Hematopoietic multipotent progenitor cell treated with erythropoietin and hydrocortisone succinate and interleukin-3 and kit ligand, for 8 days (in vitro differentiated cells): Measurements from ENCODE around the gene CMTM6.
A peak's percentile ranks its signal among the peaks of the same experiment; 100 is the strongest.
"Not testable (repeated sequence)": the region's sequence is repeated elsewhere in the genome, so short reads cannot be mapped to it uniquely, and the experiment has no call there.

Source experiments
- DNase-seq: peaks from one replicate; pipeline ENCODE4 v3.0.0-alpha.2; 2015

Gene CMTM6, protein sequence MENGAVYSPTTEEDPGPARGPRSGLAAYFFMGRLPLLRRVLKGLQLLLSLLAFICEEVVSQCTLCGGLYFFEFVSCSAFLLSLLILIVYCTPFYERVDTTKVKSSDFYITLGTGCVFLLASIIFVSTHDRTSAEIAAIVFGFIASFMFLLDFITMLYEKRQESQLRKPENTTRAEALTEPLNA

DNA sequence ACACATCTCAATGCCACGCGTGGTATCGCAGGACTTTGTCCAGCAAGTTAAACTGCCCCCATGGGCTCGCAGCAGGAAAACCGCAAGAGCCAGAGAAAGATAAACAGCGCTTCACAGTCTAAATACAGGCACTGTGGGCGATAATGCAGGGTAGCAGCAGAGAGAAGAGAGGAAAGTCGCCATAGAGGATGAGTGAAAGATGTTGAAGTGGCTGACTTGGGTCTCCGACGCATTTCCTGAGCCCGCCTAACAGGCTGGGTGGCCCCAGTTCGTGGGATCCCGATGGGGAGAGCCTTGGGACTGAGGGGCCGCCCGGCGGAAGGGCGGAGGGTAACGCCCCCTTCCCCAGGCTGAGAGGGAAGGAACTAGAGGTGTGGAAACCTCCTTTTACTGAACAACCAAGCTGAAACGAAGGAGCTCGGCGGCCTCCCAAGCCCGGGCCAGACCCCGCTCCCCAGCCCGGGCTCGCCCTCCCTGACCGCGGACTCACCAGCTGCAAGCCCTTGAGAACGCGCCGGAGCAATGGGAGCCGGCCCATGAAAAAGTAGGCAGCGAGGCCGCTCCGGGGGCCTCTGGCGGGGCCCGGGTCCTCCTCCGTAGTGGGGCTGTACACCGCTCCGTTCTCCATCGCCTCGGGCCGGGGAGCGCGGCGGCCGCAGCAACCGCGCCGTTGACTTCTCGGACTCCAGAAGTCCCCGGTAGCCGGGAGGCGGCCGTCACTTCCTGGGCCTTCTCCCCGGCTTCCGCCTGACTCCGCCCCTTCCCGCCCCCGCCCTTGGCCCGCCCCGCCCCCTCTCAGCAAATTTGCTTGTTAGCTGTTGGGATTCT is at the start of gene CMTM6:
CMTM6 (minus strand) TSS at position 735 of the 828 bp plus-strand sequence; CDS start at position 628, 107 bp downstream.
- peak; percentile 83 for DNase-seq

DNA sequence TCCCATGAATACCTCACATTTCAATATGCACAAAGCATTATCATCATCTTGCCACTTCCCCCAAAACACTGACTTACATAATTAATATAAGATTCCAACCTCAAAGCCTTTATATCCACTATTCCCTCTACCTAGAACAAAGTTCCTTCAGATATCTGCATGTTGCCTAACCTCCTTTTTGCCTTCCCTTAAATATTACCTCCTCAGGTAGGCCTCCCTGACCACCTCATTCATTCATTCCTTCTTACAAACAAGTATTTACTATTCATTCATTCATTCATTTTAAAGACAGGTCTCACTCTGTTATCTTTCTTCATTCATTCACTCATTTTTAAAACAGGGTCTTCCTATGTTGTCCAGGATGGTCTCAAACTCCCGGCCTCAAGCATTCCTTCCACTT is 49.4 kb upstream of the CMTM6 start:
- DNase-seq: no peak

- no peak for DNase-seq
Observed at GRCh38 chr3:32551496-32551895, 48.8 kb upstream of the CMTM6 start.

GRCh38 chr3:32551087-32551486 is 48.4 kb upstream of the CMTM6 start:
- no peak for DNase-seq

GRCh38 chr3:32545305-32545704 is 42.7 kb upstream of the CMTM6 start:
- DNase-seq: no peak

- no peak for DNase-seq
Observed at GRCh38 chr3:32544894-32545293, 42.2 kb upstream of the CMTM6 start.

- no peak for DNase-seq
Observed at GRCh38 chr3:32542807-32543206, 40.2 kb upstream of the CMTM6 start.

DNA sequence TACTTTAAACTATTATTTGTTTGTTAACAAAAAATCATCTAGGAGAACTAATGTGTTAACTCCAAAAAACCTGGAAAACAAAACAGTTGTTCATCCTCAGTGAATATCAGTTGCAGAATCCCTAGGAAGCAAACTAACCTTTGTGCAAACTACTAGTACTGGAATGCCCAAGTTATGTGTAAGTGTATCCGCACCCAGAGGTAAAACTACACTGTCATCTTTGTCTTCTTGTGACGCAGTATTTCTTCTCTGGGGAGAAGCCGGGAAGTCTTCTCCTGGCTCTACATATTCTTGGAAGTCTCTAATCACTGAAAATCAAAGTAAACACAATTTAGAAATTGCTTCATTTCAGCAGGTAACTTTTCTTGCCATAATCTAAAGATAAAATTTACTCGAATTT is 38.2 kb upstream of the CMTM6 start:
- no peak for DNase-seq

DNA sequence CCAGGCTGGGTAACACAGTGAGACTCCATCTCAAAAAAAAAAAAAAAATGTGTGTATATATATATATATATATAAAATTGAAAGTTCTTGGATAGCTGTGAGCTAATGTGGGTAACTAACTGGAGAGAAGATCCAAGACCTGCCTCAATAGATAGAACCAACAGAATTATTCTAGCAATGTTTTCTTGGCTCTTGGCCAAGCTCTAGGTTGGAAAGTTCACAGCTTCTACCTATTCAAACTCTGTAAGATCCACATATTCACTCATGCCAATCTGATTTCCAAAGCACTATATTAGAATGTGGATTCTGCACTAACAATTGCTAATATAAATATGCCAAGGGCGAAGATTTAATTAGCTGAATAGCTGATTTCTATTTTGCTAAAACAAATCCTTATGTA is 29.8 kb upstream of the CMTM6 start:
- no peak for DNase-seq

DNA sequence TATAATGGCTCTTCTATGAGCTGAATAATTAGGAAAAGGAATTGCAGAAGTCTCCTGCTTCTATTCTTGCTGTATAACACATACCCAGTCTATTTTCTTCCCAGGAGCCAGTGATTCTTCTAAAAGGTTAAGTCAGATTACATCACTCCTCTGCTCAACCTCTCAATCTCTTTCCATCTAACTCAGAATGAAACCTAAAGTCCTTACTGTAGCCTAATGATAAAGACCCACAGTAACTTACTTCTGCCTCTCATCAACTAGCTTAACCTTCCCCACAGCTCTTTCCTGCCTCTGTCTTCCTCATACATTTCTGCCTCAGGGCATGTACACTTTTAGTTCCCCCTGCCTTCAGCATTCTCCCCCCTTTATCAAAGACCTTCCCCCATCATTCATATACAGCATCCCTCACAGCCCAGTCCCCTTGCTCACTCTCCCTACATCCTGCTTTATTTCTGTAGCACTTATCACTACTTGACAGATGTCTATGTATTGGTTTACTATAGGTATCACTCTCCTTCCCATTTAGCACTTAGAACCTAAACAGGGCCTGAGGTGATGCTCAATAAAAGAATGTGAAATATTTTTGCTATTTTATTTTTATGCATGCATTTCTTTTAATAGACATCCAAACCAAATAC is 28.5 kb upstream of the CMTM6 start:
- DNase-seq: no peak

- no peak for DNase-seq
Observed at GRCh38 chr3:32525720-32526119, 23.1 kb upstream of the CMTM6 start.

DNA sequence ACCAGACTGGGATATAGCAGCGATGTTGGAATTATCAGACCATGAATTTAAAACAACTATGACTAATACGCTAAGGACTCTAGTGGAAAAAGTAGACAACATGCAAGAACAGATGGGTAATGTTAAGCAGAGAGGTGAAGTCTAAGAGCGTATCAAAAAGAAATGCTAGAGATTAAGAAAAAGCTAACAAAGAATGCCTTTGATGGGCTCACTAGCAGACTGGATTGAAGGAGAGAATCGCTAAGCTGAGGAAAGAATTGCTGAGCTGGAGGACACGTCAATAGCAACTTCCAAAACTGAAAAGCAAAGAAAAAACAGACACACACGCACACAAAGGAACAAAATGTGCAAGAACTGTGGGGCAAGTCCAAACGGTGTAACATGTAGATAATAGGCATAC is 20.0 kb upstream of the CMTM6 start:
- DNase-seq: no peak

DNA sequence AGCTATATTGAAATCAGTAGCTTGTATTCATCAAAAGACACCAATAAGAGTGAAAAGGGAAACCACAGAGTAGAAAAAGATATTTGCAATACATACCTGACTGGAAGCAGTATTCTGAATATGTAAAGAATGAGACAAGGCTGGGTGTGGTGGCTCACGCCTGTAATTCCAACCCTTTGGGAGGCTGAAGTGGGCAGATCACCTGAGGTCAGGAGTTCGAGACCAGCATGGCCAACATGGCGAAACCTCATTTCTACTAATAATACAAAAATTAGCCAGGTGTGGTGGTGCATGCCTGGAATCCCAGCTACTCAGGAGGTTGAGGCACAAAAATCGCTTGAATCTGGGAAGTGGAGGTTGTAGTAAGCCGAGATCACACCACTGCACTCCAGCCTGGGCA is 16.3 kb upstream of the CMTM6 start:
- not testable (repeated sequence) for DNase-seq

GRCh38 chr3:32516751-32517150 is 14.1 kb upstream of the CMTM6 start:
- not testable (repeated sequence) for DNase-seq

DNA sequence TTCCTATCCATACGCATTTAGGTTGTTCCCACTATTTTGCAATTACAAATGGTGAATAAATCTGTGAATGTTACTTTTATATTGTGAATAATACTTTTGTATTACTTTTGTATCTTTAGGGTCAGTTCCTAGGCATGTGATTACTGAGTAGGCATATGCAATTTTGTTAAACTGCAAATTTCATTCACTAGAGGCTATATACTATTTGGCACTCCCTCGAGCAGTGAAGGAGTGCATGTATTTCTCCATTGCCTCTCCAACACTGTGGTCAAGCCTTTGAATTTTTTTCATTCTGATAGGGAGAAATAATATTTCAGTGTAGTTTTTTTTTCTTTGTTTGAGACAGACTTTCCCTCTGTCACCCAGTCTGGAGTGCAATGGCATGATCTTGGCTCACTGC is 8.4 kb upstream of the CMTM6 start:
- no peak for DNase-seq

GRCh38 chr3:32510075-32510724 is 7.5 kb upstream of the CMTM6 start:
- peak; percentile 85 for DNase-seq

- no peak for DNase-seq
Observed at GRCh38 chr3:32508711-32509110, 6.1 kb upstream of the CMTM6 start.

DNA sequence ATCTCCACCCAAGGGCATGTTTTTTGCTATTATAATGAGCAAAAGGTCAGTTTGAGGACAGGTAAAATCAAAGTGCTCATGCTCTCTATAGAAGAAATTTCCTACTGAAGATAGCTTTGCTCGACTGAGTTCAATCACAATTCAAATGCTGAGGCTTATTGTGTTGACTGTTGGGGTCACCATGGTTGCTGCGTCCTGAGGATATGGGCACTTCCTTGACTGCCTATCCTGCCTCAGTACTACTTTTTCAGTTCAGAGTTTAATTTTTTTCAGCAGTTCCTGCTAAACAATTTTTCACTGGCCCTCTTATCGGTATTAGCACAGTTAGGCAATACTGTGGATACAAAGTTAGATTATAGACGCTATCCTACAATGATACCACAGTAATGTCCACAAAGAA is 3.8 kb upstream of the CMTM6 start:
- no peak for DNase-seq

GRCh38 chr3:32502946-32503286 is 264 bp upstream of the CMTM6 start:
- no peak for DNase-seq

GRCh38 chr3:32501783-32502117 is 902 bp downstream of the CMTM6 start:
- no peak for DNase-seq

DNA sequence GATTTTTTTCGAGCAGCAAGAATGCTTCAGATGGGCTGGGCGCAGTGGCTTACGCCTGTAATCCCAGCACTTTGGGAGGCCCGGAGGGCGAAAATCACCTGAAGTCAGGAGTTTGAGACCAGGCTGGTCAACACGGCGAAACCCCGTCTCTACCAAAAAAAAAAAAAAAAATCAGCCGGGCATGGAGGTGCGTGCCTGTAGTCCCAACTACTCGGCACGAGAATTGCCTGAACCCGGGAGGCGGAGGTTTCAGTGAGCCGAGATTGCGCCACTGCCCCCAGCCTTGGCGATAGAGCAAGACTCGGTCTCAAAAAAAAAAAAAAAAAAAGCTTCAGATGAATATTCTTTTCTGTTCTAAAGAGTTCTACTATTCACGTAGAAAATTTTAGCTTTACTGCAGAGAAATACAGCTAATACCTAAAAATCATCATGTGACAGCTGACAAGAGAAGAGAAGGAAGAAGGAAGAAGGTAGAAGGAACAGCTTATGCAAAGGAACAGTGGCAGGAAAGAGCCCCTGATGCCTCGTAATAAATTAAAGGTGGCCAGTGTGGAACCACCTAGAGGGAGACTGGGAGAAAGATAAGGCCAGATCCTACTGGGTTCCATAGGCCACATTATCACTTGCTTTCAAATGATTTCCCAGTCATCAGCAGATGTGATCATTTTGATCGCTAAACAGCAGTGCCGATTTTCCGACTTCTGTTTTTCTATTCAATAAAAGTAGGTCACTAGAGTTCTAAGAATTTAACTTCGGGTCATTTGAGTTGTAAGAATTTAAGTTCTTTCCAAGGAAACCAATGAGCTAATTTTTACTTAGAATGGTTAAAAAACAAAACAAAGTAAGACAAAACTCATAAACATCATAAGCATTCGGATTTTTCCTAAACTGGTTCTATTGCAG is 1.5 kb downstream of the CMTM6 start:
- DNase-seq: peak; percentile 33

DNA sequence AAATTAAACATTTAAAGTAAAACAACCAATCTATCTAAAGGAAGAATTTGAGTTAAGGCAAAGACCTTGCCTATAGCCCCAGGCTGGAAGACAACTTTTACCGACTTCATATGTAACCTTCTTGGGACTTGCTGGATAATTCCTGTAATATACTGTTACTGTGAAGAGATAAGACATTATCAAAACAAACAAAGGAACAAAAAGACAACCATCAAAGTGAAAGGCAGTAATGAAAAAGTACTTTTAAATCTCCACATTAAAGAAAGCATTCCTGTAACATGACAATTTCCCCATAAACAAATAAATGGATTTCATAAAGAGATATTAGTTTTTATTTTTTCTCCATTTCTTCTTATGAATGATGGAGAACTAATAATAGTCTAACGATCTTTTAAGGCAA is 2.4 kb downstream of the CMTM6 start:
- peak; percentile 38 for DNase-seq

DNA sequence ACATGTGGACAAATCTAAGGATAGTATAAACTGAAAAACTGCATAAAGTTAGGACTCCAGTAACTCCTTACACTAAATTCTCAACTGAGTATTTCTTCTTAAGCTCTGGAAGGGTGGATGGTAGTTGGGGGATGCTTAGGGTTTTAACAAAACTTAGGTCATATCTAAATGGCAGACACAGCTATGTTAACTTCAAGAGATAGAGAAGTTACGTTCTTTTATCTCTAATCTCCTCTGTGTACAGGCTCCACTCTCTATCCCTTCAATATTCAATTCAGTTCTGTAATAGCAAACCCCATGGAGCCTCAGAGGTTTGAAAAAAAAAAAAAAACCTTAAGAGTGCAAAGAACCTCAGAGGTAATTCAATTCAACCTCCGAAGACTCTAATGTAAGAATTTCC is 3.1 kb downstream of the CMTM6 start:
- no peak for DNase-seq
